HCT116 (cell line): ENCODE measurements around the gene ZNF423. TPM values are rescaled to one million over a fixed set of nuclear protein-coding genes. Genes with fewer than 3 reads are reported as not detected.

Experiments used
- ATAC-seq: fragments of 200-7000 bp; cut with Tn5 transposase; 2 replicates; pipeline ENCODE4 v1.9.1; 2020; ENCODE audit warnings: mild to moderate bottlenecking, moderate library complexity
- BruUV-seq: library from RNA; stranded (reverse); fragments of 400-500 nt; replicated peaks from 2 replicates; lab custom pipeline; 2021; lab: Mats Ljungman, UMichigan
- CTCF ChIA-PET: fragments of 300-600 bp; sonication (Branson Sonifier 250); formaldehyde crosslinking; loops from one replicate; lab custom pipeline; 2021; ENCODE audit warnings: antibody characterized with exemption; lab: Charles Lee
- POLR2A ChIA-PET: fragments of 300-600, 350-600 bp; sonication (Branson Sonifier 250); formaldehyde crosslinking; loops from one replicate; lab custom pipeline; 2021; ENCODE audit warnings: antibody characterized with exemption; lab: Charles Lee
- RAD21 ChIA-PET, 2 experiments: fragments of 300-600 bp; sonication (Branson Sonifier 250); formaldehyde crosslinking; loops; one replicate each; lab custom pipeline; 2023; ENCODE audit warnings: low total read pairs in 2 of 2; ENCODE audit not compliant: uncharacterized antibody in 2 of 2, unreplicated experiment in 2 of 2, low non-redundant PET in 1 of 2; lab: Charles Lee
- DNase-seq: peaks from one replicate; pipeline ENCODE4 v3.0.0-alpha.2; 2010; ENCODE audit warnings: low read depth, low spot score
- H2AFZ ChIP-seq: fragments of 200-600 bp; shearing (Covaris generic), sonication (generic); 2 replicates; pipeline ENCODE4 v1.6.1; 2017; ENCODE audit warnings: low read depth, mixed run types, mixed read lengths, antibody characterized with exemption, low read length; ENCODE audit not compliant: poor library complexity, severe bottlenecking
- H3K27ac ChIP-seq: 2 replicates; pipeline ENCODE4 v1.5.1; 2012; ENCODE audit warnings: low read depth, low read length
- H3K27me3 ChIP-seq: fragments of 200-600 bp; sonication (generic); 2 replicates; pipeline ENCODE4 v1.6.1; 2016; ENCODE audit warnings: mixed run types, low read length, mixed read lengths; ENCODE audit not compliant: insufficient read depth
- H3K36me3 ChIP-seq, 2 experiments: fragments of 200-500 bp in 1 of 2; fragments of 200-600 bp in 1 of 2; sonication (Bioruptor generic) in 1 of 2; sonication (generic) in 1 of 2; 2 replicates each; pipeline versions ENCODE4 v1.5.1 to v1.6.1; 2014 to 2016; ENCODE audit warnings: low read length in 2 of 2, inconsistent platforms in 1 of 2, mixed read lengths in 1 of 2, mixed run types in 1 of 2; ENCODE audit not compliant: insufficient read depth in 2 of 2, control insufficient read depth in 1 of 2
- H3K4me1 ChIP-seq, 2 experiments: fragments of 200-600 bp in 1 of 2; sonication (generic) in 1 of 2; 2 replicates each; pipeline versions ENCODE4 v1.5.1 to v1.6.1; 2012 to 2017; ENCODE audit warnings: low read length in 2 of 2, inconsistent platforms in 1 of 2, mild to moderate bottlenecking in 1 of 2, mixed read lengths in 1 of 2, mixed run types in 1 of 2, moderate library complexity in 1 of 2; ENCODE audit not compliant: insufficient read depth in 2 of 2, control insufficient read depth in 1 of 2
- H3K4me2 ChIP-seq: fragments of 200-600 bp; sonication (generic); 2 replicates; pipeline ENCODE4 v1.6.1; 2017; ENCODE audit warnings: mixed run types, low read length, mixed read lengths
- H3K4me3 ChIP-seq, 2 experiments: fragments of 200-600 bp in 1 of 2; sonication (generic) in 1 of 2; replicated peaks in 1 of 2; 2 replicates each; pipeline ENCODE4 v1.5.1; 2011 to 2016; ENCODE audit warnings: low read length in 2 of 2, control low read depth in 1 of 2, low read depth in 1 of 2, mild to moderate bottlenecking in 1 of 2, mixed read lengths in 1 of 2, mixed run types in 1 of 2
- H3K79me2 ChIP-seq: fragments of 200-600 bp; sonication (generic); 2 replicates; pipeline ENCODE4 v1.6.1; 2017; ENCODE audit warnings: mild to moderate bottlenecking, mixed run types, low read length, moderate library complexity, mixed read lengths; ENCODE audit not compliant: insufficient read depth
- H3K9ac ChIP-seq: fragments of 200-600 bp; sonication (generic); 2 replicates; pipeline ENCODE4 v1.6.1; 2016; ENCODE audit warnings: low read length, mixed read lengths
- H3K9me2 ChIP-seq: fragments of 200-600 bp; sonication (generic), shearing (Covaris generic); 2 replicates; pipeline ENCODE4 v1.6.1; 2017; ENCODE audit warnings: mixed run types, mild to moderate bottlenecking, moderate library complexity; ENCODE audit not compliant: insufficient read depth
- H3K9me3 ChIP-seq, 2 experiments: fragments of 200-500 bp in 1 of 2; fragments of 200-600 bp in 1 of 2; sonication (Bioruptor generic) in 1 of 2; sonication (generic) in 1 of 2; 2 replicates each; pipeline ENCODE4 v1.6.1; 2014 to 2017; ENCODE audit warnings: low read length in 2 of 2, mixed read lengths in 2 of 2, inconsistent platforms in 1 of 2, low read depth in 1 of 2, mild to moderate bottlenecking in 1 of 2, mixed run types in 1 of 2, moderate library complexity in 1 of 2; ENCODE audit not compliant: control insufficient read depth in 1 of 2, insufficient read depth in 1 of 2
- H4K20me1 ChIP-seq: fragments of 200-600 bp; sonication (generic), shearing (Covaris generic); 2 replicates; pipeline ENCODE4 v1.6.1; 2017; ENCODE audit warnings: mixed run types, mild to moderate bottlenecking, moderate library complexity; ENCODE audit not compliant: insufficient read depth
- CBX3 ChIP-seq: IDR thresholded peaks from 2 replicates; pipeline ENCODE4 v1.6.1; 2012; ENCODE audit warnings: low read depth
- EZH2phosphoT487 ChIP-seq: fragments of 200-600 bp; IDR thresholded peaks from 2 replicates; pipeline ENCODE4 v1.6.1; 2018; ENCODE audit warnings: antibody characterized with exemption, borderline replicate concordance
- FOSL1 ChIP-seq: IDR thresholded peaks from 2 replicates; pipeline ENCODE4 v1.6.1; 2012; ENCODE audit warnings: low read depth
- MAX ChIP-seq: IDR thresholded peaks from 2 replicates; pipeline ENCODE4 v1.6.1; 2012
- POLR2A ChIP-seq: IDR thresholded peaks from 2 replicates; pipeline ENCODE4 v1.7.0; 2011; ENCODE audit warnings: borderline replicate concordance; ENCODE audit not compliant: insufficient read depth, insufficient read length; ENCODE audit errors: extremely low read depth
- REST ChIP-seq: IDR thresholded peaks from 2 replicates; pipeline ENCODE4 v1.6.1; 2012; ENCODE audit warnings: low read depth
- SP1 ChIP-seq: IDR thresholded peaks from 2 replicates; pipeline ENCODE4 v1.6.1; 2012; ENCODE audit warnings: low read depth
- ZBTB33 ChIP-seq: IDR thresholded peaks from 2 replicates; pipeline ENCODE4 v1.6.1; 2011; ENCODE audit warnings: mild to moderate bottlenecking, low read length, moderate library complexity; ENCODE audit not compliant: insufficient replicate concordance; ENCODE audit errors: extremely low read depth
- ZFX ChIP-seq: fragments of 450-650 bp; IDR thresholded peaks from 2 replicates; pipeline ENCODE4 v1.6.1; 2017
- intact Hi-C: fragments of 100-400 bp; cut with micrococcal nuclease; formaldehyde crosslinking; loops from 2 replicates; pipeline ENCODE4 v1.10.0; 2022
- total RNA-seq: library from RNA; stranded (reverse); gene quantifications from one replicate; pipeline ENCODE4 v1.2.1, GENCODE V29; 2021; ENCODE audit not compliant: unreplicated experiment

ZNF423 gene
- total RNA-seq, 1 experiment from 2014 or later, result 0.22 TPM

DNA sequence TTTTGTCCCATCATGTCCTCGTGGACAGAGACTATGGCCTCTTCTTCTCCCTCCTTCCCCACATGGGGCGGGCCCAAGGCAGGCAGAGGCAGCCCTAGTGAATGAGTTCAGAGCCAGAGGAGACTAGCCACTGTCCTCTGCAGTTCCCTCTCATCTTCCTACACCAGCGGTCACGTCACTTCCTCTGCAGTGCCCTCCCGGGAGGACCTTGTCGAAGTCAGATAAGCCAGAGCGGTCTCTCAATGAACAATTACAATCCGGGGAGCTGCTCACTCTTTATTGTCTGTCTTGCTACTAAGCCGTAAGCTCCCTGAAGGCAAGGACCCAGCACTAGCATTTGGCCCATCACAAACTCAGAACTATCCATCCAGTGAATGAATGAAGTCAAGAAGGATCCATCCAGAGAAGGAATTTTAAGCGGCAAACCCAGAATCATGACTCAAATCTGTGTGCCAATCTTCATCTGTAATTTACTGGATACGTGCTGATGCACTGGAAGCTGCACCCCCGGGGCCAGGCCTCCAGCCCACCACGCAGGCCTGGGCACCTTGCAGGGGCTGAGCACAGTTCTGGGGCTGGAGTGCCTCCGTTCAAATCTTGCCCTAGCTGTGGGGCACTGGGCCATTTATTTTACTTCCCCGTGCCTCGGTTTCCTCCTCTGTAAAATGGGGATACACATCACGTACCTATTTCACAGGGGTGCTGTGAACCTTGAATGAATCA is 18.1 kb downstream of the ZNF423 start:
- intact Hi-C loops, result no loop called here
- Histone ChIP-seq H3K4me2 (no peak overlapping the region), H4K20me1 (no peaks in the 10 kb centered on the region), H3K4me3 (no peak overlapping the region), H3K9me2 (no peaks in the 10 kb centered on the region), H3K36me3 (no peaks in the 10 kb centered on the region), H3K4me1 (no peaks in the 10 kb centered on the region), H2AFZ (no peak overlapping the region), H3K9me3 (no peaks in the 10 kb centered on the region), H3K79me2 (no peaks in the 10 kb centered on the region), H3K27ac (no peak overlapping the region), H3K27me3 (no peaks in the 10 kb centered on the region; the same call in 1 of the 2 replicates), H3K9ac (no peak overlapping the region)
- no peak for ATAC-seq
- POLR2A ChIA-PET, result no interaction called here
- CTCF ChIA-PET, result no interaction called here
- TF ChIP-seq MAX (no peak), FOSL1 (no peak), CBX3 (no peak), POLR2A (no peak), ZFX (no peak), SP1 (no peak), ZBTB33 (no peak), EZH2phosphoT487 (no peak)
- RAD21 ChIA-PET, result no interaction called here
- no peak for DNase-seq
- BruUV-seq, result no TSS peak

DNA sequence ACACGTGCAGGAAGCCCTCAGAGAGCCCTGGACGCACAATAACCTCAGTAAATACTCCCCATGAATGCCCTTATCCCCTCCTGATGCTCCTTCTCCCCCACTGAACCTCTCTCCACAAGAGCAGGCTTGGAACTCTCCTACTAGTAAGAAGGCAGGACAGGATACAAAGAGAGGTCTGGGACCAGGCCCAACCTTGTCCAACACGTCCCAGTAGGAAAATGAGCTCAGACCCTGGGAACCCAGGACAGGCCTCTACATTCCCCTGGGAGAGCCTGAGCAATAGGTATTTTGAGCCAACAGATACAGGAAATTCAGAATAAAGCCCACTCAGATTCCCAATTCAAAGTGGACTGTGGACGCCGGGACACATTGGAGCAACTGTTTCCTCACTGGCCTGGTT is 19.2 kb downstream of the ZNF423 start:
- no peak overlapping the region for H3K4me2 ChIP-seq
- H3K9ac ChIP-seq, result no peak overlapping the region
- CTCF ChIA-PET, result no interaction called here
- H3K79me2 ChIP-seq, result no peaks in the 10 kb centered on the region
- H3K9me2 ChIP-seq, result no peaks in the 10 kb centered on the region
- POLR2A ChIA-PET, result no interaction called here
- no peaks in the 10 kb centered on the region for H3K4me1 ChIP-seq
- DNase-seq (no peak), ATAC-seq (no peak)
- BruUV-seq, result no TSS peak
- H2AFZ ChIP-seq, result no peak overlapping the region
- no peaks in the 10 kb centered on the region for H3K36me3 ChIP-seq
- intact Hi-C loops, result no loop called here
- TF ChIP-seq EZH2phosphoT487 (no peak), REST (no peak), FOSL1 (no peak), MAX (no peak)
- TF ChIP-seq, all 23 proteins: peak for 0
- RAD21 ChIA-PET, result no interaction called here
- H3K9me3 ChIP-seq, result no peaks in the 10 kb centered on the region
- no peak overlapping the region for H3K27ac ChIP-seq
- H3K27me3 ChIP-seq, result no peaks in the 10 kb centered on the region; the same call in 1 of the 2 replicates
- H3K4me3 ChIP-seq, result no peak overlapping the region
- no peaks in the 10 kb centered on the region for H4K20me1 ChIP-seq
